DOHH2 (cell line): ENCODE results near the gene TBC1D3H.
"Not testable (repeated sequence)": the region's sequence is repeated elsewhere in the genome, so short reads cannot be mapped to it uniquely, and the experiment has no call there.

Experiments used
- H3F3A ChIP-seq: fragments of 200-600 bp; sonication (generic), shearing (Covaris generic); 2 replicates; pipeline ENCODE4 v1.6.0; 2016; ENCODE audit warnings: antibody characterized with exemption, mild to moderate bottlenecking; ENCODE audit not compliant: control insufficient read depth, insufficient read depth
- H3K27ac ChIP-seq: fragments of 200-600 bp; sonication (generic); 2 replicates; pipeline ENCODE4 v1.5.1; 2014; ENCODE audit warnings: low read depth, mild to moderate bottlenecking, low read length, moderate library complexity
- H3K27me3 ChIP-seq: fragments of 200-600 bp; sonication (generic); 2 replicates; pipeline ENCODE4 v1.6.1; 2014; ENCODE audit warnings: mild to moderate bottlenecking, low read length, mixed read lengths; ENCODE audit not compliant: control insufficient read depth
- H3K36me3 ChIP-seq: fragments of 200-600 bp; sonication (generic); 2 replicates; pipeline ENCODE4 v1.6.1; 2014; ENCODE audit warnings: mild to moderate bottlenecking, low read length, moderate library complexity, mixed read lengths; ENCODE audit not compliant: control insufficient read depth
- H3K4me1 ChIP-seq: fragments of 200-600 bp; sonication (generic); 2 replicates; pipeline ENCODE4 v1.6.1; 2014; ENCODE audit warnings: mild to moderate bottlenecking, low read length, mixed read lengths; ENCODE audit not compliant: control insufficient read depth
- H3K4me2 ChIP-seq: fragments of 200-600 bp; sonication (generic); 2 replicates; pipeline ENCODE4 v1.6.0; 2014; ENCODE audit warnings: mild to moderate bottlenecking, low read length, moderate library complexity
- H3K4me3 ChIP-seq: fragments of 200-600 bp; sonication (generic); 2 replicates; pipeline ENCODE4 v1.5.1; 2014; ENCODE audit warnings: mild to moderate bottlenecking, low read length, mixed read lengths
- H3K79me2 ChIP-seq: fragments of 200-600 bp; sonication (generic); 2 replicates; pipeline ENCODE4 v1.6.1; 2014; ENCODE audit warnings: mild to moderate bottlenecking, low read length, mixed read lengths; ENCODE audit not compliant: control insufficient read depth
- H3K9me2 ChIP-seq: fragments of 200-600 bp; sonication (generic); replicated peaks from 2 replicates; pipeline ENCODE4 v1.6.1; 2014; ENCODE audit warnings: mild to moderate bottlenecking, low read length, mixed read lengths; ENCODE audit not compliant: control insufficient read depth
- H3K9me3 ChIP-seq: fragments of 200-600 bp; sonication (generic); 2 replicates; pipeline ENCODE4 v1.6.1; 2014; ENCODE audit warnings: antibody characterized with exemption, low read length, mixed read lengths; ENCODE audit not compliant: control insufficient read depth, insufficient read depth
- H4K20me1 ChIP-seq: fragments of 200-600 bp; sonication (generic); 2 replicates; pipeline ENCODE4 v1.6.0; 2014; ENCODE audit warnings: low read depth, mild to moderate bottlenecking, antibody characterized with exemption, low read length, moderate library complexity; ENCODE audit not compliant: control insufficient read depth, insufficient read depth

TBC1D3H gene

DNA sequence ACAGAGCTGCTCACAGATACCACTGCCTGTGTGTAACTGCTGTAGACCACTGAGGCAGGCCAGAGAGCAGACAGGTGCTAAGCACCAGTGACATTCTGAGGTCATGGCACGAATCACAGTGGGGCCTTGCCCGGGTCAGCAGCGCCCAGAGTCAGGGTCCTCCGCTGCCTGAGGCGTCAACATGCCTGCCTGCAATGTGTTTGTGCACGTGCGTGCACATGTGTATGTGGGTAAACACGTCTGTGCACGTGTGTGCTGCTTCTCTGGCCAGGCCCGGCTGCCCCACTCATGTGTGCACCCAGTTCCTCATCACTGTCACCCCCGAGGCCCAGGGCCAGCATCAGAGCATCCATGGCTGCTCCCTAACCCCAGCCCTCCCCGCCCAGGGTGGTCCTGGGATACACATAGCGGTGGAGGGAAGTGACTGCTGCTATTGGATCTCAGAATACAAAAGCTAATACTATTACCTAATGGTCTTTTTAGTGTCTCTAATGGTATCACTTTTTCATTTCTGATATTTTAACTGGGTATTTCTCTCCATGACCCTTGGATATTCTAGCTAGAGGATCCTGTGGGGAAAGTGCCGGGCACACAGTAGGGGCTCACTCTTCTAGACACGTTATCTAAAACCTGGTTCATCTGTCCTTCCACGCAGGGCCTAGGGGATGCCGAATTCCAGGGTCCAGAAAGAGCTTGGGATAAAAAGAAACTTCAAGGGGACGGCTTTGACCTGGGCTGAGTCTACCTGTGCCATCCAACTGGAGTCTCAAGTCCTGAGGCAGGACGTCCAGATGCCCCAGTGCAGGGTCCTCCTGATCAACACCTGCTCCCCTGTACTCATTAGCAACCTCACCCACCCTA is at the start of gene TBC1D3H:
Gene TBC1D3H (minus strand): TSS at position 51 of the 861 bp plus-strand sequence. CDS start 1,540 bp downstream, outside the sequence.
- not testable (repeated sequence) for H3K4me2 ChIP-seq, H3K79me2 ChIP-seq, H3K27ac ChIP-seq, H3K27me3 ChIP-seq, H3K4me1 ChIP-seq, H3K4me3 ChIP-seq, H3F3A ChIP-seq, H3K9me3 ChIP-seq, H4K20me1 ChIP-seq, H3K9me2 ChIP-seq, H3K36me3 ChIP-seq

DNA sequence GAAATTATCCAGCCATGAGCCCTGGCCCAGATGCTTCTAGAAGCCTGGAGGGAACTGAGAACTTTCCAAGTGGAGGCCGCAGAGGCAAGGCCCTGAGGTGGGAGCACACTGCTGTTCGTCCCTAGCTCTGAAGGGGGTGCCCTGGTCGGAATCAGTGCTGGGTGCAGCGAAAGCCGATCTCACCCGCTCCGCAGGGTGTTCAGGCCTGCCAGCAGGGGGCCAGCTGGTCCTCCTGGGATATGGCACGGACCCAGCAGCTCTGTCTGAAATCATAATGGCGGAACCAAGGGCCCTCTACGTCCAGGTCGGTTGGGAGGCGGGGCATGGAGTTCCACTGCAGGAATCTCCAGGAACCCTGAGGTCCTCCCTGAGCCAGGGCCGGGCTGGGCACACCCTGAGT is 40.7 kb upstream of the TBC1D3H start:
- H3K9me2 ChIP-seq, H3K36me3 ChIP-seq, H3K4me1 ChIP-seq, H4K20me1 ChIP-seq, H3K27me3 ChIP-seq, H3K4me3 ChIP-seq, H3K27ac ChIP-seq, H3F3A ChIP-seq, H3K9me3 ChIP-seq, H3K4me2 ChIP-seq, H3K79me2 ChIP-seq: not testable (repeated sequence)

DNA sequence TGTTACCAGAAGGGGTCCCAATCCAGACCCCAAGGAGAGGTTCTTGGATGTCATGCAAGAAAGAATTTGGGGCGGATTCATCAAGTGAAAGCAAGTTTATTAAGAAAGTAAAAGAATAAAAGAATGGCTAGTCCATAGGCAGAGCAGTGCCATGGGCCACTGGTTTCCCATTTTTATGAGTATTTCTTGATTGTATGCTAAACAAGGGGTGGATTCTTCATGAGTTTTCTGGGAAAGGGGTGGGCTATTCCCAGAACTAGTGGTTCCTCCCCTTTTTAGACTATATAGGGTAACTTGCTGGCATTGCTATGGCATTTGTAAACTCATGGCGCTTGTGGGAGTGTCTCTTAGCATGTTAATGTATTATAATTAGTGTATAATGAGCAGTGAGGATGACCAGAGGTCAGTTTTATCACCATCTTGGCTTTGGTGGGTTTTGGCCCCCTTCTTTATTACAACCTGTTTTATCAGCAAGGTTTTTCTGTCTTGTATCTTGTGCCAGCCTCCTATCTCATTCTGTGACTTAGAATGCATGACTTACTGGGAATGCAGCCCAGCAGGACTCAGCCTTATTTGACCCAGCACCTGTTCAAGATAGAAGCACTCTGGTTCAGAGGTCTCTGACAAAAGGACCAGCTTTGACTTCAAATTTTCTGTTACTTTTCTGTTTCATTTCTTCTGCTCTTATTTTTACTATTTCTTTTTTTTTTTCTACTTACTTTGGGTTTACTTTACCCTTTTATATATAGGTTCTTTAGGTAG is 27.1 kb upstream of the TBC1D3H start:
- not testable (repeated sequence) for H4K20me1 ChIP-seq

DNA sequence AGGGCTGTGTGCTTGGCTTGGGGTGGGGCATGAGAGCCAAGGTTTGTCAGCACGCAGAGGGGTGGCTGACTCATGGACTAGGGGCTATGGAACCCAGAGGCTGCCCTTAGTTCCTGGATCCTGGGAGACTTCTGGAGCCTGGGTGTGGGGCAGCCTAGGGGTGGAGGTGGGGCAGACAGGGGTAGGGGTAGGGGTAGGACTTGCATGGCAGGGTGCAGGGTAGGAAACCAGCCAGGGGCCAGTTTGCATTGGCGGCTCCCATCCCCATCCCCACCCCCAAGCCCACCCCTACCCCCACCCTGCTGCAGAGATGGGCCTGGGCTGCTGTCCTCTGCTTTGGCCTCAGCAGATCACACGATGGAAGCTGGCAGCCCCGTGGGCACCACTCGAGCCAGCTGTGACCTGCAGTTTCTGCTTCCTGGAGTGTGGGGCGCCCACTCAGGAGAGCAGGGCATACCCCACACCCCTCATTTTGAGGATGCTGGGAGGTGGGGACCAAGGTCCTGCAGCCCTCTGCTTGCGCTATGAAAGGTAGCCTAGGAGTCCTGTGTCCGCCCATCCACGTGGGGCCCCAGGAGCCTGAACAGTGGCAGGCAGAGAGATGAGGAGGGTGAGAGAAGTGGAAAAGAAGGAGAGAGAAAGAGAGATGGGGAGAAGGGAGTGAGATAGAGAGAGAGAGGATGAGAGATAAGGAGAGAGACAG is 2.9 kb upstream of the TBC1D3H start:
- not testable (repeated sequence) for H3K27me3 ChIP-seq, H3K79me2 ChIP-seq, H3F3A ChIP-seq, H3K4me1 ChIP-seq, H3K9me3 ChIP-seq, H3K4me2 ChIP-seq, H3K36me3 ChIP-seq, H3K27ac ChIP-seq, H4K20me1 ChIP-seq, H3K9me2 ChIP-seq, H3K4me3 ChIP-seq

More for the DNA sequence above, 27.1 kb upstream of the TBC1D3H start:
- not testable (repeated sequence) for H3K4me3 ChIP-seq, H3K36me3 ChIP-seq, H3K4me2 ChIP-seq, H3K4me1 ChIP-seq, H3K9me2 ChIP-seq, H3K79me2 ChIP-seq, H3K9me3 ChIP-seq, H3F3A ChIP-seq, H3K27me3 ChIP-seq, H3K27ac ChIP-seq

DNA sequence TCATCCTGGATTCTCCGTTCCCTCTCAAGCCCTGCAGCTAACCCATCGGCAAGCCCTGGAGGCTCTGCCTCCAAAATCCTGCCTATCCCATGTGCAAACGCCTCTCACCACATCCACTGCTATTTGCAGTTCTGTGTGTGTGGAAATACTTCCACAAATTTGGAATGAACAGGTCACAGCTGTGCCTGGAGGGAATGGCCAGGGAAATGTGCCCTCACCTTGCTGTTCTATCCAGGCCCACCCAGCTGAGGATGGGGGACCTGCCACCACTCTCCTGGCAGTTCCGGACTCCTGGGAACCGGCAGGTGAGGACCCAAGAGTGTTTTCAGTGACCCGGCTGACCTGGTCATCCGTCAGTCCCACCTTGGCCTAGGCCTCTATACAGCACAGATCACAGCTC is 12.3 kb downstream of the TBC1D3H start:
- not testable (repeated sequence) for H3F3A ChIP-seq, H3K27ac ChIP-seq, H3K4me2 ChIP-seq, H3K9me2 ChIP-seq, H3K79me2 ChIP-seq, H3K9me3 ChIP-seq, H4K20me1 ChIP-seq, H3K4me1 ChIP-seq, H3K36me3 ChIP-seq, H3K4me3 ChIP-seq, H3K27me3 ChIP-seq

DNA sequence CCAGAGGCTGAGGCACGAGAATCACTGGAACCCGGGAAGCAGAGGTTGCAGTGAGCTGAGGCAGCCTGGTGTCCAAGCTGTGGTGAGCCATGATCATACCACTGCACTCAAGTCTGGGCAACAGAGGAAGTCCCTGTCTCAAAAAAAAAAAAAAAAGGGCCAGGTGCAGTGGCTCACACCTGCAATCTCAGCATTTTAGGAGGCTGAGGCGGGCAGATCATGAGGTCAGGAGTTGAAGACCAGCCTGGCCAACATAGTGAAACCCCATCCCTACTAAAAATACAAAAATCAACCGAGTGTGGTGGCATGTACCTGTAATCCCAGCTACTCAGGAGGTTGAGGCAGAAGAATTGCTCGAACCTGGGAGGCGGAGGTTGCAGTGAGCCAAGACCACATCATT is 25.7 kb downstream of the TBC1D3H start:
- H3K4me2 ChIP-seq, H3K27ac ChIP-seq, H3K9me2 ChIP-seq, H3K9me3 ChIP-seq, H3K27me3 ChIP-seq, H3K36me3 ChIP-seq, H3F3A ChIP-seq, H4K20me1 ChIP-seq, H3K4me1 ChIP-seq, H3K4me3 ChIP-seq, H3K79me2 ChIP-seq: not testable (repeated sequence)
